Right lobe of liver (tissue), 6 donors: ENCODE measurements around the gene CFHR5. TPM values are rescaled to one million over a fixed set of nuclear protein-coding genes. Genes with fewer than 3 reads are reported as not detected.
A peak's percentile ranks its signal among the peaks of the same experiment; 100 is the strongest.
"Not testable (repeated sequence)": the region's sequence is repeated elsewhere in the genome, so short reads cannot be mapped to it uniquely, and the experiment has no call there.

ENCODE experiments used
- ATAC-seq, 4 donors: fragments of 200-7000 bp; cut with Tn5 transposase; one replicate each; pipeline ENCODE4 v1.9.1; 2020; ENCODE audit warnings: mild to moderate bottlenecking in 4 of 4, moderate library complexity in 4 of 4
- DNase-seq, 3 donors: peaks; one replicate each; pipeline ENCODE4 v3.0.0-alpha.2; 2020
- H3K27ac ChIP-seq, 3 donors: fragments of 200-600 bp; one replicate each; pipeline ENCODE4 v1.8.0; 2022
- H3K27me3 ChIP-seq, 2 donors: fragments of 200-600 bp; one replicate each; pipeline ENCODE4 v1.8.0; 2022
- H3K36me3 ChIP-seq, 4 donors: fragments of 200-600 bp; sonication (generic) in 1 of 4; one replicate each; pipeline versions ENCODE4 v1.5.1 to v1.8.0; 2017 to 2022; ENCODE audit warnings: control low read depth in 1 of 4
- H3K4me1 ChIP-seq, 4 donors: fragments of 200-600 bp; sonication (generic) in 1 of 4; one replicate each; pipeline versions ENCODE4 v1.5.1 to v1.8.0; 2017 to 2022; ENCODE audit warnings: control low read depth in 1 of 4
- H3K4me3 ChIP-seq, 3 donors: fragments of 200-600 bp; one replicate each; pipeline ENCODE4 v1.8.0; 2022
- H3K9me3 ChIP-seq, 4 donors: fragments of 200-600 bp; sonication (generic) in 1 of 4; one replicate each; pipeline versions ENCODE4 v1.5.1 to v1.8.0; 2017 to 2022; ENCODE audit warnings: control low read depth in 1 of 4
- POLR2A ChIP-seq: fragments of 450-650 bp; IDR thresholded peaks from one replicate; pipeline ENCODE4 v1.6.1; 2017; ENCODE audit warnings: antibody characterized with exemption, mild to moderate bottlenecking
- WGBS: methylation state at CpG from one replicate; pipeline ENCODE4 v1.1.6; 2018; ENCODE audit warnings: low coverage, low lambda C conversion rate; ENCODE audit not compliant: insufficient coverage; ENCODE audit errors: missing lambda C conversion rate; 5-methylcytosine and 5-hydroxymethylcytosine counted together
- intact Hi-C, 2 donors: fragments of 100-400 bp; cut with DNase I; formaldehyde crosslinking; loops; one replicate each; pipeline versions ENCODE4 v1.11.2 to v1.14.1; 2022
- total RNA-seq, 6 experiments: library from RNA; depleted of rRNA in 2 of 6; stranded (reverse); fragments of >200 nt in 2 of 6; fragmentation: NEBNext Ultra II Directional in 3 of 6; extraction: Animal tissue kit (Norgen Biotek cat#: 25700) in 3 of 6; gene quantifications; one replicate each; pipeline versions ENCODE4 v1.1.0 to v1.2.4, GENCODE V29; 2016 to 2023
- TF ChIP-seq, protein P1 (sequence below), 4 donors: fragments of 200-600 bp in 3 of 4; fragments of 450-650 bp in 1 of 4; IDR thresholded peaks; one replicate each; pipeline versions ENCODE4 v1.5.1 to v1.8.0; 2016 to 2022; ENCODE audit warnings: antibody characterized with exemption in 4 of 4, mild to moderate bottlenecking in 2 of 4
- donor health status: DM: no; HTN: yes; CAD: no.
- donor health status: DM: no; HTN: no; CAD: no.
- donor health status: DM: no; HTN: no; CAD: no.
- donor health status: DM: no; HTN: yes; CAD: no.
- donor health status: DM: no; HTN: yes; CAD: no.

Gene CFHR5
- total RNA-seq, 6 experiments from 2014 or later: 22.2 to 198 (median 69.0) TPM

DNA sequence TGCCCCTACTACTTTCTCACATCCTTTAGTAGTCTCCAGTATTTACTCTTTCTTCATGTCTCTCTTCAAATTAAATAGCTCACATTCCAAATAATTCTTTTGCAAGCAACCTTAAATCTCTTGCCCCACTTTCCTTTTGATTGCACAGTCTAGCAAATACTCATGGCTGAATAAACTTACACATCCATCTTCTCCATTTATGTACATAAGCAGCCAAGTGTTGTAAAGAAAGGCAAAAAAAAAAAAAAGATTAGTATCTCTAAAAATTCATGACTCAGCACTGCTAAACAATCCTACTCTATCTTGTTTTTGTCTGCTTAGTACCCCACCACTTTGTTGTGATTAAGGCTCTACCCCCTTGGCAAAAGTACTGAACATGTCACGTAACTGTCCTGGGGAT is 47.1 kb downstream of the CFHR5 start:
- ATAC-seq (no peak), DNase-seq (no peak)
- no peak overlapping the region for H3K4me3 ChIP-seq
- H3K9me3 ChIP-seq: no peaks in the 10 kb centered on the region
- H3K27ac ChIP-seq: no peak overlapping the region
- no peaks in the 10 kb centered on the region for H3K27me3 ChIP-seq
- 0% methylated on average over 1 of the region's 1 CpG for WGBS
- no peaks in the 10 kb centered on the region for H3K4me1 ChIP-seq
- intact Hi-C loops: no loop called here
- no peak for TF ChIP-seq POLR2A
- TF ChIP-seq, protein P1, sequence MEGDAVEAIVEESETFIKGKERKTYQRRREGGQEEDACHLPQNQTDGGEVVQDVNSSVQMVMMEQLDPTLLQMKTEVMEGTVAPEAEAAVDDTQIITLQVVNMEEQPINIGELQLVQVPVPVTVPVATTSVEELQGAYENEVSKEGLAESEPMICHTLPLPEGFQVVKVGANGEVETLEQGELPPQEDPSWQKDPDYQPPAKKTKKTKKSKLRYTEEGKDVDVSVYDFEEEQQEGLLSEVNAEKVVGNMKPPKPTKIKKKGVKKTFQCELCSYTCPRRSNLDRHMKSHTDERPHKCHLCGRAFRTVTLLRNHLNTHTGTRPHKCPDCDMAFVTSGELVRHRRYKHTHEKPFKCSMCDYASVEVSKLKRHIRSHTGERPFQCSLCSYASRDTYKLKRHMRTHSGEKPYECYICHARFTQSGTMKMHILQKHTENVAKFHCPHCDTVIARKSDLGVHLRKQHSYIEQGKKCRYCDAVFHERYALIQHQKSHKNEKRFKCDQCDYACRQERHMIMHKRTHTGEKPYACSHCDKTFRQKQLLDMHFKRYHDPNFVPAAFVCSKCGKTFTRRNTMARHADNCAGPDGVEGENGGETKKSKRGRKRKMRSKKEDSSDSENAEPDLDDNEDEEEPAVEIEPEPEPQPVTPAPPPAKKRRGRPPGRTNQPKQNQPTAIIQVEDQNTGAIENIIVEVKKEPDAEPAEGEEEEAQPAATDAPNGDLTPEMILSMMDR (IDR thresholded peaks at IDR 0.05): no peak
- no peaks in the 10 kb centered on the region for H3K36me3 ChIP-seq

DNA sequence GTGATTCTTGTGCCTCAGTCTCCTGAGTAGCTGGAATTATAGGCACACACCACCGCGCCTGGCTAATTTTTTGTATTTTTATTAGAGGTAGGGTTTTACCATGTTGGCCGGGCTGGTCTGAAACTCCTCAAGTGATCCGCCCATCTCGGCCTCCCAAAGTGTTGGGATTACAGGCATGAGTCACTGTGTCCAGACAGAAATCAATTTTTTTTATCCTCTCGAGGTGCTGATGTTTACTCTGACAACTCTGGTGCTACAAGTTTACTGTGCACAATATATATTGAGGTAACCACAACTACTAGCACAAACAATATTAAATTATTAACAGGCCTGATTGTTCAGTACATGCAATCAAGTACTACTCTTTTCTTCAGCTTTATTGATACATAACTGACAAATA is 50.0 kb downstream of the CFHR5 start:
- no peaks in the 10 kb centered on the region for H3K9me3 ChIP-seq
- H3K4me1 ChIP-seq: no peaks in the 10 kb centered on the region
- no peaks in the 10 kb centered on the region for H3K36me3 ChIP-seq
- DNase-seq: no peak
- intact Hi-C loops: no loop called here
- 23% methylated on average over 4 of the region's 6 CpGs for WGBS
- no peak overlapping the region for H3K27ac ChIP-seq
- no peak overlapping the region for H3K4me3 ChIP-seq
- TF ChIP-seq POLR2A: no peak
- TF ChIP-seq, protein P1 (IDR thresholded peaks at IDR 0.05): no peak
- peak in 2 of 4 donors; percentile 75 to 87 for ATAC-seq
- no peaks in the 10 kb centered on the region for H3K27me3 ChIP-seq

DNA sequence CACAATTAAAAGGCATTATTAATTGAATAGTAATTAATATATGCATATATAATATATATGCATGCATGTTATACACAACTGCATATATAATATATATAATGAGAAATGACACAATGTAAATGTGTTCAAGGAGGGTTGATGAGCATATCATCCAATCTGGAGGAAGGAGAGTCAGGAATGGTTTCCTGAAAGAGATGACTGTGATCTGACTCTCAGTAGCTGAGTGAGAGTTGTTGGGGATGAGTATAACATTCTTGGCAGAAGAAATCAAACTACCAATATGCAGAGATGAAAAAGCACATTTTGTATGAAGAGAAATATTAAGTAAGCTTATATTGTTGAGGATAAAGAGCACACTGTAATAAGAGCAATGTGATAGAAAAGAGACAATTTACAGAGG is 52.4 kb downstream of the CFHR5 start:
- no peak overlapping the region for H3K4me3 ChIP-seq
- TF ChIP-seq, protein P1 (IDR thresholded peaks at IDR 0.05): no peak
- no peak for TF ChIP-seq POLR2A
- H3K4me1 ChIP-seq: no peaks in the 10 kb centered on the region
- H3K27me3 ChIP-seq: no peaks in the 10 kb centered on the region
- intact Hi-C loops: no loop called here
- no peaks in the 10 kb centered on the region for H3K9me3 ChIP-seq
- no peak overlapping the region for H3K27ac ChIP-seq
- ATAC-seq (no peak), DNase-seq (no peak)
- no peaks in the 10 kb centered on the region for H3K36me3 ChIP-seq

DNA sequence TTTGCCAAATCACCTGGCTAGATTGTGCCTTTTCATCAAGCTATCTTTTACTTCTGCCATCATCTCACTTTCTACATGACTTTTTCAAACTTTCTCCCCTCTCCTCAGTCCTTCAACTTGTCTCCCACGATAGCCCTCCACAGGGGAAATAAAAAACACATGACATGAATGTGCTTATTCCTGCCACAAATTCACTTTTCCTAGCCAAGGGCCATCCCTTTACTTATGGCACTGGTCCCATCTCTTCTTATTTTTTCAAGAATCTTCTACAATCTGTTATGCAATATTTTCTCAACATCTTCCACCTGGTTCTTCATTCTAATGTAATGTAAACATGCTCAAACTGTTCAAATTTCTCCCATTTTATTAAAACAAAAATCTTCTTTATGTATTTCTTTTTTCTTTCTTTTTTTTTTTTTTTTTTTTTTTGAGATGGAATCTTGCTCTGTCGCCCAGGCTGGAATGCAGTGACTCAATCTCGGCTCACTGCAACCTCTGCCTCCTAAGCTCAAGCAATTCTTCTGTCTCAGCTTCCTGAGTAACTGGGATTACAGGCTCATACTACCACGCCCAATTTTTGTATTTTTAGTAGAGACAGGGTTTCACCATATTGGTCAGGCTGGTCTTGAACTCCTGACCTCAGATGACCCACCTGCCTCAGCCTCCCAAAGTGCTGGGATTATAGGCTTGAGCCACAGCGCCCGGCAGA is 57.4 kb downstream of the CFHR5 start:
- H3K9me3 ChIP-seq, H3K4me1 ChIP-seq, H3K36me3 ChIP-seq, intact Hi-C loops, ATAC-seq, DNase-seq, H3K27me3 ChIP-seq, H3K27ac ChIP-seq, H3K4me3 ChIP-seq: not testable (repeated sequence)
- WGBS: 87% methylated on average over 6 of the region's 6 CpGs

DNA sequence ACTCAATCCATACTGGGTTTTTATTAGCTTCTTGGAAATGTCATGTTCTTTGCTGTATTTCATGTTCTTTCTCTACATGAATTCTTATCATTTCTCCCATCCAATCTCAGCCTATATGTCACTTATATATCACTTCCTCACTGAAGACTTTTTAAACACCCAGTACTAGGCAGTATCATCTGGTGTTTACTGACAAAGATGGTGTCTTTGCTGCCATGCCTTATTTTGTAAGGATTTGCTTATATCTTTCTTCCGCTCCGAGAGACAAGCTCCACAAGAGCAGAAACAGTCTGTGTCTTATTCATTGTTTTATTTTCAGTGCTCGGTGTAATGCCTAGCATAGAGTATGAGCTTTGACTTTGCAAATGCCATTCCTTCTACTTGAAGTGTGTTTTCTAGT is 59.5 kb downstream of the CFHR5 start:
- intact Hi-C loops: no loop called here
- H3K36me3 ChIP-seq: peaks cover 0 to 13% (median 5%) of the 10 kb centered on the region in 4 donors
- no peaks in the 10 kb centered on the region for H3K9me3 ChIP-seq
- H3K27me3 ChIP-seq: no peaks in the 10 kb centered on the region
- TF ChIP-seq, protein P1 (IDR thresholded peaks at IDR 0.05): no peak
- TF ChIP-seq POLR2A: no peak
- H3K27ac ChIP-seq: no peak overlapping the region
- DNase-seq (no peak), ATAC-seq (no peak)
- no peak overlapping the region for H3K4me3 ChIP-seq
- WGBS: 85% methylated on average over 2 of the region's 3 CpGs
- H3K4me1 ChIP-seq: no peaks in the 10 kb centered on the region
